NCI-H187 (cell line): ENCODE results near the gene CD177.
"Not testable (repeated sequence)": the region's sequence is repeated elsewhere in the genome, so short reads cannot be mapped to it uniquely, and the experiment has no call there.

Experiments used
- DNase-seq, 2 experiments: peaks; one replicate each; lab custom pipeline; 2025; lab: John Stamatoyannopoulos, UW

CD177 gene

DNA sequence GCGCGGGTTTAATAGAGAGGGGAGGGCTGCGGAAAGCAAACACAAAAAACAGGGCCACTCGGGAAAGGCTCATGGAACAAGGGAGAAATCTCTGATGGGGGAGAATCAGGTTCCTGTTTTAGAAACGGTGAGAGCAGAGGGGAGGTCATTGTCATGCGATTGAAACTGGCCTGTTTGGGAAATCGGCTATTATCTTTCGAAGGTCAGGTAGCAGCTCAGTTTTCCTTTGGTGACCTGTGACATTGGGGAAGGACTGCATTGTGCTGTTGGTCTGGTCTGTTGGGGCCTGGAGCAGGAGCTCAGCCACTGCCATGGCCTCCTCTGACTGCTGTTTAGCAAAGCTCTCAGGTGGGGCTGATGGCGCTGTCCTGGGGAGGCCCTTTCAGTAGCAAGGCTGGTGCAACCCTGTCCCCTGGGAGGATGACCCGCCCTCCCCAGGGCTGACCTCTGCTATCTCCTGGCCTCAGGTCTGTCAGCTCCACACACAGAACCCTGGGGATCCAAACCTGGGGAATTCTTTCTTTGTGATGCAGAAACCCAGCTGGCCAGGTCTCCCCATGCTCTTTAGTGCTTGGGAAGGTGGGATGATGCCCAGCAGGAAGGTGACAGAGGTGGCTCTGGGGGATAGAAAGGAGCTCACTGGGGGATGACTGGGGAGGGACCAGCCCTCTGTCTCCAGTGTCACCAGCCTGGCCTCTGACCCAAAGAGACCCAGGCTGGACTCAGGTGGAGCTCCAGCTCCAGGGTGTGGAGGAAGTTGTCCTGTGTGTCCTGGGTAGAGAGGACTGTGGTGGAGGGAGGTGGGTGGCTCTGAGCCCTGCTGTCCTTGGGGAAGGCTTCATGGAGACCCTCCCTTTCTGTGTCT, 21.2 kb upstream of the CD177 start:
- DNase-seq, result no peak

DNA sequence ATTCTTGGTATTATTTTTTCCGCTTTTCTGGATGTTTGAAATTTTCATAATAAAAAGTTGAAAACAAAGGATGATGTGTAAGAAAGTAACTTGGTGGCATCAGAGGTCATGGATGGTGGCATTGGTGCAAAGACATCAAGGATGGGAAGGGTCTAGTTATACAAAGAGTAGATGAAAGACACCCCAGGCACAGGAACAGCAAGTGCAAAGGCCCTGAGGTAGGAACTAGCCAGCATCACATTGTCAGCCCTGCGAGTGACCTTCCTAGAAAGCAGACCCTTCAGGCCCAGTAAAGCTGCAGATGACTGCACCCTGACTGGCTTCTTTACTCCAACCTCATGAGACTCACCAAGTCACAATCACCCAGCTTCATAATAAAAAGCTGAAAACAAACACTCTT, 17.0 kb upstream of the CD177 start:
- DNase-seq, result not testable (repeated sequence)

DNA sequence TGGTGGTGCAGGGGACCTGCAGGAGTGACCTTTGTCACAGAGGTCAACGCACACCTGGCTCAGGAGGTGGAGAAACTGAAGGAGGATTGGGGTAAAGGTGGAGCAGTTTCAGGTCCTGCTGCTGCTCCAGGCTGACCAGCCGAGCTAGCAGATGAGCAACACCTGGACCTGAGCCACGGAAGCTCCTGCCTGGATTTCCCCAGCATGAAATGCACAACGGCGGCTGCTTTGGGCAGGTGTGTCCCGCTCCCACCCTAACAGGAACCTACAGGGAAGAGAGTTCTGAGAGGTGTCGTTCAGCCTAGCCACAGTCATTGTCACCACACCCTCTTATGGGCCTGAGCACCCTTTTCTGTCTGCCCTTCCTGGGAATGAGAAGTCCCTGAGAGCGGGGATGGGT, 15.7 kb upstream of the CD177 start:
- DNase-seq, result no peak

DNA sequence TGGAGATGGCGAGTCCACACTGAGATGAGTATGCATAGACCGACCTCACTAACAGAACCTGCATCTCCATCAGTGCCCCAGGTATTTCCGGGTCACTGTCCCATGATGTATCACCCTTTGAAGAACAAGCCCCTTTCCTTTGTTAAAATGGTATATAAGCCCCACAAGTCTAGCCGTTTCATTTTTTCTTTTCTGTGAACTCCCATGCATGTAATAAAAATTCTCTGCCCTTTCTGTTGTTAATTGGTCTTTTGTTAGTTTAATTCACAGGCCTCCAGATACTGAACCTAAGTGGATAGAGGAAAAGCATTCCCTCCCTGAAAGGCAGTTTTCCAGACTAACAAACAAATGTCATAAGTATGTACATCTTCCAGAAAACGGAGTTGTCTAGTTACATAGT, 15.0 kb upstream of the CD177 start:
- DNase-seq, result no peak

DNA sequence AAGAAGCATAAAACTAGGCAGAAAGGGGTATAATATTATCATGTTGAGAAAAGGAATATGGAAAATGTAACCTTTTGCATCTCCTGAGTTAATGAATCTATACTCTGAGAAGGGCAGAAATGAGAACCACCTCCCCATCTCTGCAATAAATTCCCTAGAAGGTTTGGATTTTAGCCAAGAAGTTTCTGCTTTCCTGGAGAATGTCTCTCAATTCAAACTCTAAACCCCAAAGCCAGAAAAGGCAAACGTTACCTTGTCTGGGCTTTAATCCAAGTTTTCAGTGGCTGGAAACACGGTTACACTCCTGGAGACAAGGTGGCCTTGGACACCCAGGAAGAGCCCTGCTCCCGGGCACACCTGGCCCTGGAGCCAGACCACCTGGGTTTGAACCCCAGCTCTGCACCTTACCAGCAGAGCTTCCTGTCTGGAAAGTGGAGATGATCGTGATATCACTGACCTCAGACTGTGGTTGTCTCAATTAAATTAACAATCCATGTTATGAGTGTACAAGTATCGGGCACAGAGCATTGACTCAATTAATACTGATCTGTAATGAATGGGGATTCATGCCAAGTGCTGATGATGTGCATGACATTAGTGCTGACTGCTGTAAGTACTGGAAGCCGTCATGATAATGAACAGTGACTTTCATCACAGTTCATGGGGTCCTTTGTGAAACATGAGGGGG, 14.1 kb upstream of the CD177 start:
- DNase-seq, result not testable (repeated sequence)

DNA sequence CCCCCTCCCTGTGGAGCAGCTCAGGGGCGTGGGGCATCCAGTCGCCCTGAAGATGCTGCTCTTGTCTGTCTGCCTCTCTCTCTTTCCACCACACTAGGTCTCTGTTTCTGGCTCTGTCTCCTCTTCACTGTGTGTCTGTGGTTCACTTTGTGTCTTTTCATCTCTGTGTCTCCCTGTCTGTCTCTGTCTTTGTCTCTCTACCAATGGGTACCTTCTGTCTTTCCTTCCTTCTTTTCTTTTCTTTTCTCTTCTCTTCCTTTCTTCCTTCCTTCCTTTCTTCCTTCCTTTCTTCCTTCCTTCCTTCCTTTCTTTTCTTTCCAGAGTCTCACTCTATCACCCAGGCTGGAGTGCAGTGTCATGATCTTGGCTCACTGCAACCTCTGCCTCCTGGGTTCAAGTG, 13.4 kb upstream of the CD177 start:
- DNase-seq, result not testable (repeated sequence)

DNA sequence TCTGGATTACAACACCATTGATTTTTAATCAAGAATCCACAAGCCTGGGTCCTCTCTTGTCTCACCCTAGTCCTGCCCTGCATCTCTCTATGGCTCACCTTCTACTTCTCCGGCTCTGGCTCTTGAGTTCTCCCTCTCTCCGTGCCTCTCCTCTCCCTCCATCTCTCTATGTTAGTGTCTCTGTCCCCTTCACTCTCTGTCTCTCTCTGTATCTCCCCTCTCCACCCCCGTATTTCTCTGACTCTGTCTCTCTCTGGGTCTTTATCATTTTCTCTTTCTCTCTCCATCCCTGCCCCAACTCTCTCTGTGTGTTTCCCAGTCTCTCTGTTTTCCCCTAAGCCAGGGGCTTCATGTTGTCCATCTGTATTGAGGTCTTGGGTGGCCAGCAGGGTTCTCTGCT, 12.4 kb upstream of the CD177 start:
- DNase-seq, result not testable (repeated sequence)

DNA sequence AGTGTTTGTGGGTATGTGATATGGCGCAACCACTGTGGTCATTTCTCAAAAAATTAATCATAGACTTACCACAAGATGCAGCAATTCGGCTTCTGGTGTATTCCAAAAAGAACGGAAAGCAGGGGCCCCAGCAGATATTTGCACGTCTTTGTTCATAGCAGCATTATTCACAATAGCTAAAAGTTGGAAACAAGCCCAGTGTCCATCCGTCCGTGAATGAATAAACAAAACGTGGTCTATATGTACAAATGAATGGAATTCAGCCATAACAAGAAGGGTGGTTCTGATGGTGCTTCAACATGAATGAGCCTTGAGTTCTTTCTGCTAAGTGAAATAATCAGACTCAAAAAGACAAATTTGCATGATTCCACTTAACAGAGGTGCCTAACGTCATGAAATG, 11.4 kb upstream of the CD177 start:
- DNase-seq, result not testable (repeated sequence)

DNA sequence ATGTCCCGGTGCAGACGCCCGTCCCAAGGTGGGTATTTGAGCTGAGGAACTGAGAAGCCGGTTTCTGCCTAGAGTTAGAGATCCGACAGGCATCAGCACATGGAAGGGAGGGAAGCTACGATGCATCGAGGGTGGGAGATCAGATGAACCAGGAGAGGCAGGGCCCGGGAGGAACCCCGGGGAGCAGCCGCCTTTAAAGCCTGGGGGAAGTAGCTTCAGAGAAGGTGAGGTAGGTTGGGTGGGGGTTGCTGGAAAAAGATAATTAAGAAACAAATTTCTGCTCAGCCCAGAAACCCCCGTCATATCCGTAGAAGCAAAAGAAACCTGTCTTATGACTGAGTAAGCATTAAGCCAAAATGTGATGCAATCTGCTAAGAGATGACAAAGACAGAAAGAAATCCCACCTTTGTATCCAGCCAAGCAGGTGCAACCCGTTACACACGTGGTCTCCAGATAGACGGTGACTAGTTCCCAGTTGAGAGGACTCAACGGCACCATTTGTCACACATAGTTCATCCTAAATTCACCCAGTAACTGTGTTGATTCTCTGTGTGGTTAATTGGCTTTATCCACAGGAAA, 9.1 kb upstream of the CD177 start:
- DNase-seq, result not testable (repeated sequence)

DNA sequence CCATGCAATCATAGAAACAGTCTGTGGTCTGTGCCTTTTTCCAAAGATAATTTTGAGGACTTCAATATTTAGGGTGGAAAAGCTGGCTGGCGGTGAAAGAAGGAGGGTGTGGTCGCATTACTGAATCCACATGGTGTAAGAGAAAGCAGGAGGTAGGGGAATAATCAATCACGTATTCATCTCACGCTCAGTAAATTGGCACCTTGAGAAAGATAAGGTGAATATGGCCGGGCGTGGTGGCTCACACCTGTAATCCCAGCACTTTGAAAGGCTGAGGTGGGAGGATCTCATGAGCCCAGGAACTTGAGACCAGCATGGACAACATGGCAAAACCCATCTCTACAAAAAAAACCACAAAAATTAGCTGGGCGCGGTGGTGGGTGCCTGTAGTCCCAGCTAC, 3.7 kb upstream of the CD177 start:
- DNase-seq, result not testable (repeated sequence)

DNA sequence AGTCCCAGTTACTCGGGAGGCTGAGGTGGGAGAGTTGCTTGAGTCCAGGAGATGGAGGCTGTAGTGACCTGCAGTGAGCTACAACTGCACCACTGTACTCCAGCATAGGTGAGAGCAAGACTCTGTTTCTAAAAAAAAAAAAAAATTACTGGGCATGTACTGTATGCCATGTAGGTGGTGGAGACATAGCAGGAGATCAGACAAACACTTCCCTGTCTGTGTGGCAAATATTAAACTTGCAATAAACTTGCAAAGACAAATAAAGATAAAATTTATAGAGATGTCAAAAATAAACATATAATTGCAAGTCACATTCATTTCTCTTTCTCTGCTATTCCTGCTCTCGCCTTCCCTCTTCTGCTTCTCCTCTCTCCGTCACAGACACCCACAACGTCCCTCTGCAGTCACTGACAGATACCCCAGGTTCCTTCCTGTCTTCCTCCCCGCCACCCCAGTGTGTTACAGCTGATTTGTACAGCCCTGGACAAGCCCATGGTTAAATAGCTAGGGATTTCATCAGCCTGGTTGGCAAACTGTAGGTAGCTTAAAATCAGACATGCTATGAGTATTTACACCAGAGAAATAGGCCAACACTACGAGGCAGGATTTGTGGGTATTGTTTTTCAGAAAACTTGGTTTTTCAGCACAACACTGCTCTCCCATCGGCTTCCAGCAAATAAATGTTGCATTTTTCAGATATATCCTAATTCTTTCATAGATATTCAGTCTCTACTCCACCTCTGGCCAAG, 1.3 kb upstream of the CD177 start:
- no peak for DNase-seq

DNA sequence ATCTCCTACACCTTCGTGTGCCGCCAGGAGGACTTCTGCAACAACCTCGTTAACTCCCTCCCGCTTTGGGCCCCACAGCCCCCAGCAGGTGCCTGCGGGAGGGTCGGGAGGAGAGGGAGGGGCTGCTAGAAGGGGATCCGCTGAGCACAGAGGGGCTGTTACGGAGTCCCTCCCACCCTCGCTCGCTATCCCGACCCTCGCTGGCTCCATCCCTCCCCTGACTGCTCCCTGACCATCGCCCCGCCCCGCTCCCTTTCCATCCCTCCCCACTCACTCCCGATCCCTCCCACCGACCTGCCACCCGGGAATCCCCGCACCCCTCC, 780 bp downstream of the CD177 start:
- no peak for DNase-seq

DNA sequence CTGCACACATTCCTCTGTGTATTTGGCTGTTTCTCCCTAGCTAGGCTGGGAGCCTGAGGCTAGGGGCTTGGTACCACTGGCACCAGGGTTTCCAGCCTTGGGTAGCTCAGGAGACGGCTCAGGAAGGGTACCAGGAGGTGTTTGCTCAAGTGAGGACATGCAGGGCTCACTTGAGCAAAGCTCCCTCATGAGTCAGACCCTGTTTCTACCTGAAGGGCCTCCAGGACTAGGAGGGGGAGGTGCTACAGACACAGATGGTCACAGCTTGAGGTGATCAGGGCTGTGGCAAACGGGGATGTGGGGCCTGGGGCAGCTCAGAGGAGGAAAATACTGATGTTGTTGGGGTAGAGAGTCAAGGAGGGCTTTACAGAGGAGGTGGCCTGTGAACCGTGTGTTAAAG, 3.3 kb downstream of the CD177 start:
- DNase-seq, result not testable (repeated sequence)

DNA sequence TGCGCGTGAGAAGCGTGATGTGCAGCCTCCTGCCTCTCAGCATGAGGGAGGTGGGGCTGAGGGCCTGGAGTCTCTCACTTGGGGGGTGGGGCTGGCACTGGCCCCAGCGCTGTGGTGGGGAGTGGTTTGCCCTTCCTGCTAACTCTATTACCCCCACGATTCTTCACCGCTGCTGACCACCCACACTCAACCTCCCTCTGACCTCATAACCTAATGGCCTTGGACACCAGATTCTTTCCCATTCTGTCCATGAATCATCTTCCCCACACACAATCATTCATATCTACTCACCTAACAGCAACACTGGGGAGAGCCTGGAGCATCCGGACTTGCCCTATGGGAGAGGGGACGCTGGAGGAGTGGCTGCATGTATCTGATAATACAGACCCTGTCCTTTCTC, 8.7 kb downstream of the CD177 start:
- DNase-seq, result no peak

DNA sequence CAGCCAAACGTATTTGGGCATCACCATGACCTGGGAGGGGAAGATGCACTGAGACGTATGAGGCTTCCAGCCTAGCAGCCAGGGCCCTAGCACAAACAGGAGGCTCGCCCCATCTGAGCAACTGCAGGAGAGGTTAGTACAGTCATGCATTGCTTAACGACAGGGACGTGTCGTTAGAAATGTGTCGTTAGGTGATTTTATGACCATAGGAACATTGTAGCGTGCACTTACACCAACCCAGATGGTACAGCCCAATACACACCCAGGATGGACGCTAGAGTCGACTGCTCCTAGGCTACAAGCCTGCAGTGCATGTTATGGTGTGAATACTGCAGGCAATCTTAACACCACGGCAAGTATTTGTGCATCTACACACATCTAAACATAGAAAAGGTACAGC, 9.3 kb downstream of the CD177 start:
- DNase-seq, result no peak

DNA sequence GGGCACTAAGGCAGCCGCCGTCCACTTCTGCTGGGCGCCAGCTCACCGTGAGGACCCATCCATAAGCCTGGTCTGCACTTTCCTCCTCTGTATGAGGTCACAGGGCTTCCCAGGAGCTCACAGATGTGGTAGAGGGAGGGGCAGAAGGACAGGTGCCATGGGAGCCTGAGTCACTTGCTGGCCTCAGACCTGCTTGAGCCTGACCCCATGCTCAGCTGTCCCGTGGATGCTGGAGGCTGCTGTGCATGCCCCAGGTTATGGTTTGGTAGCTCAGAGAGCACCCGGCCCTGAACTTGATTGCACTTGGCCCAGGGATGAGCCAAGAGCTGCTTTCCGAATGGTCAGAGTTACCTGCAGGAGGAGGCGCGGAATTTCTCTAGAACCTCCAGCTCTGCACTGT, 12.2 kb downstream of the CD177 start:
- not testable (repeated sequence) for DNase-seq

DNA sequence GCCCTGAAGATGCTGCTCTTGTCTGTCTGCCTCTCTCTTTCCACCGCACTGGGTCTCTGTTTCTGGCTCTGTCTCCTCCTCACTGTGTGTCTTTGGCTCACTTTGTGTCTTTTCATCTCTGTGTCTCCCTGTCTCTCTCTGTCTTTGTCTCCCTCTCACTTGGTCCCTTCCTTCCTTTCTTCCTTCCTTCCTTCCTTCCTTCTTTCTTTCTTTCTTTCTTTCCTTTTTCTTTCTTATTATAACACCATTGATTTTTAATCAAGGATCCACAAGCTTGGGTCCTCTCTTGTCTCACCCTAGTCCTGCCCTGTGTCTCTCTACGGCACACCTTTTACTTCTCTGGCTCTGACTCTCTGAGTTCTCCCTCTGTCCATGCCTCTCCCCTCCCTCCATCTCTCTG, 14.3 kb downstream of the CD177 start:
- no peak for DNase-seq

DNA sequence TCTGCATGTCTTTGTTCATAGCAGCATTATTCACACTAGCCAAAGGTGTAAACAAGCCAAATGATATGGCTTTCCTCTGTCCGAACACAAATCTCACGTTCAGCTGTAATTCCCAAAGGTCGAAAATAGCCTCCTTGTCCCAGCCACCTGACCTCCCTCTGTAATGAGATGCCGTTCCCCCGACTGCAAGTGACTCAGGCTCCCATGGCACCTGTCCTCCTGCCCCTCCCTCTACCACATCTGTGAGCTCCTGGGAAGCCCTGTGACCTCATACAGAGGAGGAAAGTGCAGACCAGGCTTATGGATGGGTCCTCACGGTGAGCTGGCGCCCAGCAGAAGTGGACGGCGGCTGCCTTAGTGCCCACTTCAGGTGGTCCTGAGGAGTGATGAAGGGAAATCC, 15.4 kb downstream of the CD177 start:
- DNase-seq, result not testable (repeated sequence)

DNA sequence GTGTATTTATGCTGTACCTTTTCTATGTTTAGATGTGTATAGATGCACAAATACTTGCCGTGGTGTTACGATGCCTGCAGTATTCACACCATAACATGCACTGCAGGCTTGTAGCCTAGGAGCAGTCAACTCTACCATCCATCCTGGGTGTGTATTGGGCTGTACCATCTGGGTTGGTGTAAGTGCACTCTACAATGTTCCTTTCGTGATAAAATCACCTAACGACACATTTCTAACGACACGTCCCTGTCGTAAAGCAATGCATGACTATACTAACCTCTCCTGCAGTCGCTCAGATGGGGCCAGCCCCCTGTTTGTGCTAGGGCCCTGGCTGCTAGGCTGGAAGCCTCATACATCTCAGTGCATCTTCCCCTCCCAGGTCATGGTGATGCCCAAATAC, 18.4 kb downstream of the CD177 start:
- no peak for DNase-seq

DNA sequence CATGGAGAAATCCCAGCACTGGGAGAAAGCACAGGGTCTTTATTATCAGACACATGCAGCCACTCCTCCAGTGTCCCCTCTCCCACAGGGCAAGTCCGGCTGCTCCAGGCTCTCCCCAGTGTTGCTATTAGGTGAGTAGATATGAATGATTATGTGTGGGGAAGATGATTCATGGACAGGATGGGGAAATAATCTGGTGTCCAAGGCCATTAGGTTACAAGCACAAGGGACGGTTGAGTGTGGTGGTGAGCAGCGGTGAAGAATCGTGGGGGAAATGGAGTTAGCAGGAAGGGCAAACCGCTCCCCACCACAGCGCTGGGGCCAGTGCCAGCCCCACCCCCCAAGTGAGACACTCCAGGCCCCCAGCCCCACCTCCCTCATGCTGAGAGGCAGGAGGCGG, 19.0 kb downstream of the CD177 start:
- DNase-seq, result no peak

DNA sequence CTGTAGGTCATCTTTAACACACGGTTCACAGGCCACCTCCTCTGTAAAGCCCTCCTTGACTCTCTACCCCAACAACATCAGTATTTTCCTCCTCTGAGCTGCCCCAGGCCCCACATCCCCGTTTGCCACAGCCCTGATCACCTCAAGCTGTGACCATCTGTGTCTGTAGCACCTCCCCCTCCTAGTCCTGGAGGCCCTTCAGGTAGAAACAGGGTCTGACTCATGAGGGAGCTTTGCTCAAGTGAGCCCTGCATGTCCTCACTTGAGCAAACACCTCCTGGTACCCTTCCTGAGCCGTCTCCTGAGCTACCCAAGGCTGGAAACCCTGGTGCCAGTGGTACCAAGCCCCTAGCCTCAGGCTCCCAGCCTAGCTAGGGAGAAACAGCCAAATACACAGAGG, 24.1 kb downstream of the CD177 start:
- not testable (repeated sequence) for DNase-seq

DNA sequence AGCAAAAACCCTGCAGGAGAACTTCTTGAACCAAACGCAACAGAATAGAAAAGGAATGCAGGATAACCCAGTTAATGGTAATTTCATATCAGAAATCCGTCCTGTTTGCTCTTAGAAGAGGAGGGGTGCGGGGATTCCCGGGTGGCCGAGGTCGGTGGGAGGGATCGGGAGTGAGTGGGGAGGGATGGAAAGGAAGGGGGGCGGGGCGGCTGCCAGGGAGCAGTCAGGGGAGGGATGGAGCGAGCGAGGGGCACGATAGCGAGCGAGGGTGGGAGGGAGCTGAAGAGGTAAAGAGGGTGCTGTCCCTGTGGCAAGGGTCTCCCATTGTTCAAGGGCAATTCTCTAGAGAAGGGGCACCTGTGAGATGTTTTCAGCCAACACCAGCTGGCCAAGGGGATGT, 26.5 kb downstream of the CD177 start:
- DNase-seq, result no peak
